K562 (cell line): ENCODE results near the gene ARV1. TPM values are rescaled to one million over a fixed set of nuclear protein-coding genes. Genes with fewer than 3 reads are reported as not detected.
A peak's percentile ranks its signal among the peaks of the same experiment; 100 is the strongest.

Experiments used
- BDP1 ChIP-seq: IDR thresholded peaks from 3 replicates; pipeline ENCODE4 v1.6.1; 2011; ENCODE audit not compliant: insufficient read length, insufficient read depth
- BRF1 ChIP-seq: IDR thresholded peaks from 3 replicates; pipeline ENCODE4 v1.6.1; 2011; ENCODE audit warnings: borderline replicate concordance, mild to moderate bottlenecking; ENCODE audit not compliant: insufficient read length; ENCODE audit errors: extremely low read depth
- C11orf30 ChIP-seq: fragments of 450-650 bp; IDR thresholded peaks from 2 replicates; pipeline ENCODE4 v1.6.1; 2016; ENCODE audit warnings: low read depth, mild to moderate bottlenecking
- EHMT2 ChIP-seq: fragments of 450-650 bp; IDR thresholded peaks from 2 replicates; pipeline ENCODE4 v1.6.1; 2018; ENCODE audit warnings: antibody characterized with exemption
- ETV5 ChIP-seq: sonication (generic); formaldehyde crosslinking; IDR thresholded peaks from 2 replicates; pipeline ENCODE4 v1.4.0; 2020; ENCODE audit warnings: low read depth, mild to moderate bottlenecking, missing genetic modification reagents
- JUND ChIP-seq, 2 experiments: IDR thresholded peaks; 2 replicates in 1 of 2; 3 replicates in 1 of 2; pipeline ENCODE4 v1.6.1; 2011; ENCODE audit warnings: borderline replicate concordance in 2 of 2, low read depth in 2 of 2, low read length in 2 of 2, improper control_type of control experiment in 1 of 2, missing biosample characterization in 1 of 2, missing genetic modification characterization in 1 of 2, missing genetic modification reagents in 1 of 2
- KDM5B ChIP-seq: fragments of 200-600 bp; sonication (generic); IDR thresholded peaks from 2 replicates; pipeline ENCODE4 v1.6.1; 2012; ENCODE audit warnings: low read depth, mild to moderate bottlenecking, moderate library complexity, low read length, control low read depth, inconsistent platforms; ENCODE audit not compliant: insufficient replicate concordance
- MIER1 ChIP-seq: fragments of 450-650 bp; IDR thresholded peaks from 2 replicates; pipeline ENCODE4 v1.6.1; 2016; ENCODE audit warnings: antibody characterized with exemption, mild to moderate bottlenecking, low read depth
- MTA1 ChIP-seq: fragments of 450-650 bp; IDR thresholded peaks from 2 replicates; pipeline ENCODE4 v1.6.1; 2017; ENCODE audit warnings: borderline replicate concordance
- MTA3 ChIP-seq: fragments of 450-650 bp; formaldehyde crosslinking; IDR thresholded peaks from 2 replicates; pipeline ENCODE4 v1.6.1; 2017; ENCODE audit warnings: mild to moderate bottlenecking, borderline replicate concordance
- NBN ChIP-seq: fragments of 450-650 bp; IDR thresholded peaks from 2 replicates; pipeline ENCODE4 v1.6.1; 2016; ENCODE audit warnings: low read depth, mild to moderate bottlenecking
- NRF1 ChIP-seq, 2 experiments: fragments of 450-650 bp; IDR thresholded peaks in 1 of 2; conservative IDR thresholded peaks in 1 of 2; 2 replicates each; pipeline ENCODE4 v1.6.1; 2014; ENCODE audit warnings: mild to moderate bottlenecking in 2 of 2
- RB1 ChIP-seq: fragments of 450-650 bp; IDR thresholded peaks from 2 replicates; pipeline ENCODE4 v1.6.1; 2017; ENCODE audit warnings: low read depth, mild to moderate bottlenecking
- RBBP5 ChIP-seq: fragments of 200-600 bp; sonication (generic); IDR thresholded peaks from 2 replicates; pipeline ENCODE4 v1.6.1; 2012; ENCODE audit warnings: borderline replicate concordance, mild to moderate bottlenecking, low read length, control low read depth, inconsistent platforms; ENCODE audit not compliant: insufficient read depth, poor library complexity, severe bottlenecking
- RBM15 ChIP-seq: fragments of 200-400 bp; formaldehyde crosslinking; IDR thresholded peaks from 2 replicates; pipeline ENCODE4 v1.6.1; 2018; ENCODE audit warnings: mild to moderate bottlenecking, low read length, moderate library complexity; ENCODE audit not compliant: insufficient read depth
- TBP ChIP-seq: optimal IDR thresholded peaks from 2 replicates; pipeline ENCODE3; 2011; ENCODE audit warnings: low read depth, low read length, improper control_type of control experiment
- U2AF2 ChIP-seq: fragments of 200-400 bp; formaldehyde crosslinking; optimal IDR thresholded peaks from 2 replicates; pipeline ENCODE3; 2017; ENCODE audit warnings: low read depth, mild to moderate bottlenecking, low read length
- ZNF408 ChIP-seq: fragments of 250-450 bp; sonication (Bioruptor Pico); IDR thresholded peaks from 2 replicates; pipeline ENCODE4 v1.4.0; 2020; ENCODE audit warnings: low read depth, mild to moderate bottlenecking, moderate library complexity
- ZNF695 ChIP-seq: fragments of 450-650 bp; formaldehyde crosslinking; IDR thresholded peaks from 2 replicates; pipeline ENCODE4 v1.4.0; 2020; ENCODE audit warnings: mild to moderate bottlenecking, moderate library complexity
- ZNF766 ChIP-seq: fragments of 200-800 bp; sonication (Bioruptor generic); conservative IDR thresholded peaks from 2 replicates; pipeline ENCODE4 v1.6.1; 2016; ENCODE audit warnings: missing genetic modification characterization, missing compliant biosample characterization
- polyA plus RNA-seq, 8 experiments: library from polyadenylated mRNA; depleted of rRNA in 4 of 8; stranded (reverse) in 5 of 8; unstranded in 3 of 8; fragments of >200 nt; fragmentation: Nextera tagmentation in 2 of 8; fragmentation: Illumina TruSeq in 1 of 8; extraction: Ambion mirVana in 2 of 8; extraction: Trizol in 1 of 8; gene quantifications; 2 replicates each; pipeline versions ENCODE4 v1.2.1 to v1.2.3, GENCODE V29; 2011 to 2014; ENCODE audit warnings: inconsistent platforms in 1 of 8, missing spikeins in 1 of 8
- total RNA-seq, 7 experiments: library from RNA; depleted of rRNA in 6 of 7; stranded (reverse); fragments of >200 nt in 6 of 7; fragmentation: Illumina TruSeq in 2 of 7; extraction: Trizol in 2 of 7; gene quantifications; 2 replicates each; pipeline versions ENCODE4 v1.2.1 to v1.2.3, GENCODE V29; 2011 to 2021; ENCODE audit warnings: low replicate concordance in 1 of 7
- TF ChIP-seq, protein P1 (sequence below), 3 experiments: fragments of 200-800 bp in 1 of 3; fragments of 250-450 bp in 1 of 3; fragments of 450-650 bp in 1 of 3; sonication (Bioruptor Pico) in 1 of 3; sonication (Bioruptor generic) in 1 of 3; formaldehyde crosslinking in 1 of 3; IDR thresholded peaks; 2 replicates each; pipeline versions ENCODE4 v1.6.1 to v1.8.0; 2016 to 2022; ENCODE audit warnings: mild to moderate bottlenecking in 2 of 3, missing genetic modification characterization in 2 of 3, missing compliant biosample characterization in 1 of 3, moderate library complexity in 1 of 3
- TF ChIP-seq, protein P2 (sequence below): IDR thresholded peaks from 3 replicates; pipeline ENCODE4 v1.6.1; 2011; ENCODE audit warnings: borderline replicate concordance, mild to moderate bottlenecking; ENCODE audit not compliant: insufficient read length, insufficient read depth

ARV1 gene
- total and polyA plus RNA-seq, 9 of the 15 experiments (the other 6 are each of a cell fraction or from before 2014, with no cell fraction given), result 54.8 to 139 (median 74.0) TPM

DNA sequence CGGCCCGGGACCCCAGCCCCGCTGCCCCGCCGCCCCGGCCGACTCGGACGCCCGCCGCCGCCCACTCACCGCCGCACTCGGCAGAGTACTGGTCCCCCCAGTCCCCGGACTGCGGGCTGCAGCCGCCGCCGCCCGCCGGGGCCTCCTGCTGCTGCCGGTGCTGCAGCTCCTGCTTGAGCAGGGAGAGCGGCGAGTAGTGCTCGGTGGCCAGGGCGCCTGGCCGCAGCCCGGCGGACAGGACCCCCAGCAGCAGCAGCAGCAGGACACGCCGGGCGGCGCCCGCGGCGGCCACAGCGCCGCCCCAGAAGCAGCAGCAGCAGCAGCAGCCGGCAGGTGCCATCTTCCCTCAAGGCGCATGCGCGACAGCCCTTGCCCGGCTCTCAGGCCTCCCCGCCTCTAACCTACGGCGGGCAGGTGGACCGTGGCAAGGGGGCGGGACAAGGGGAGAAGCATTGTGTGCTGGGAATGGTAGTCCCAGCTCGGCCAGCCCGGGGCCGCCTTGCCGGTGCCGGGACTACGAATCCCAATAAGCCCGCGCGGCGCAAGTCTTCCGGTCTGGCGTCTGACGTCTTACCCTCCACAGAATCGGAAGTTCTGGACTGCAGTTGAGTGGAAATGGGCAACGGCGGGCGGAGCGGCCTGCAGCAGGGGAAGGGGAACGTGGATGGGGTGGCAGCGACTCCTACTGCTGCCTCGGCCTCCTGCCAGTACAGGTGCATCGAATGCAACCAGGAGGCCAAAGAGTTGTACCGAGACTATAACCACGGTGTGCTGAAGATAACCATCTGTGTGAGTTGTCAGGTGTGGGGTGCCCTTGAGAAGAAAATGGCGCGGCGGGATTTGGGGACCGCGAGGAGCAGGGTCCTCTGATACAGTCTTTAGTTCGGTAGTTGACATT, at the start of gene ARV1, which contains the start of gene TTC13 (continued):
- TF ChIP-seq, protein P1, sequence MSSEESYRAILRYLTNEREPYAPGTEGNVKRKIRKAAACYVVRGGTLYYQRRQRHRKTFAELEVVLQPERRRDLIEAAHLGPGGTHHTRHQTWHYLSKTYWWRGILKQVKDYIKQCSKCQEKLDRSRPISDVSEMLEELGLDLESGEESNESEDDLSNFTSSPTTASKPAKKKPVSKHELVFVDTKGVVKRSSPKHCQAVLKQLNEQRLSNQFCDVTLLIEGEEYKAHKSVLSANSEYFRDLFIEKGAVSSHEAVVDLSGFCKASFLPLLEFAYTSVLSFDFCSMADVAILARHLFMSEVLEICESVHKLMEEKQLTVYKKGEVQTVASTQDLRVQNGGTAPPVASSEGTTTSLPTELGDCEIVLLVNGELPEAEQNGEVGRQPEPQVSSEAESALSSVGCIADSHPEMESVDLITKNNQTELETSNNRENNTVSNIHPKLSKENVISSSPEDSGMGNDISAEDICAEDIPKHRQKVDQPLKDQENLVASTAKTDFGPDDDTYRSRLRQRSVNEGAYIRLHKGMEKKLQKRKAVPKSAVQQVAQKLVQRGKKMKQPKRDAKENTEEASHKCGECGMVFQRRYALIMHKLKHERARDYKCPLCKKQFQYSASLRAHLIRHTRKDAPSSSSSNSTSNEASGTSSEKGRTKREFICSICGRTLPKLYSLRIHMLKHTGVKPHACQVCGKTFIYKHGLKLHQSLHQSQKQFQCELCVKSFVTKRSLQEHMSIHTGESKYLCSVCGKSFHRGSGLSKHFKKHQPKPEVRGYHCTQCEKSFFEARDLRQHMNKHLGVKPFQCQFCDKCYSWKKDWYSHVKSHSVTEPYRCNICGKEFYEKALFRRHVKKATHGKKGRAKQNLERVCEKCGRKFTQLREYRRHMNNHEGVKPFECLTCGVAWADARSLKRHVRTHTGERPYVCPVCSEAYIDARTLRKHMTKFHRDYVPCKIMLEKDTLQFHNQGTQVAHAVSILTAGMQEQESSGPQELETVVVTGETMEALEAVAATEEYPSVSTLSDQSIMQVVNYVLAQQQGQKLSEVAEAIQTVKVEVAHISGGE (CRISPR knock-in tag; IDR thresholded peaks at IDR 0.05), result peak in 1 of 3 experiments; percentile 88; a peak in 2 of 6 replicates
- TF ChIP-seq NRF1 (conservative IDR thresholded peaks at IDR 0.05 in 1 of 2, IDR thresholded peaks at IDR 0.05 in 1 of 2) (peak; percentile 97), ZNF408 (CRISPR knock-in tag) (no peak), MTA3 (peak; percentile 89), KDM5B (peak; percentile 96), EHMT2 (peak; percentile 75; the same call in 1 of the 2 replicates), MIER1 (0 out of 2 replicates have a peak, but pooled peaks have one; percentile 25), U2AF2 (no peak), NBN (peak; percentile 65; the same call in 1 of the 2 replicates), BRF1 (no peak), ZNF766 (CRISPR knock-in tag) (peak; percentile 96), BDP1 (no peak), RBM15 (no peak), RBBP5 (peak; percentile 83), ETV5 (CRISPR knock-in tag) (peak; percentile 86), MTA1 (0 out of 2 replicates have a peak, but pooled peaks have one; percentile 46), RB1 (peak; percentile 60; the same call in 1 of the 2 replicates), TBP (peak; percentile 78), ZNF695 (CRISPR knock-in tag) (no peak), C11orf30 (peak; percentile 80), JUND (IDR thresholded peaks at IDR 0.05; ENCODE audit: borderline replicate concordance, low read depth, low read length) (peak; percentile 68), JUND (tag; IDR thresholded peaks at IDR 0.05; ENCODE audit: borderline replicate concordance, low read depth, low read length) (peak; percentile 67; the same call in 1 of the 3 replicates)
- TF ChIP-seq, protein P2, sequence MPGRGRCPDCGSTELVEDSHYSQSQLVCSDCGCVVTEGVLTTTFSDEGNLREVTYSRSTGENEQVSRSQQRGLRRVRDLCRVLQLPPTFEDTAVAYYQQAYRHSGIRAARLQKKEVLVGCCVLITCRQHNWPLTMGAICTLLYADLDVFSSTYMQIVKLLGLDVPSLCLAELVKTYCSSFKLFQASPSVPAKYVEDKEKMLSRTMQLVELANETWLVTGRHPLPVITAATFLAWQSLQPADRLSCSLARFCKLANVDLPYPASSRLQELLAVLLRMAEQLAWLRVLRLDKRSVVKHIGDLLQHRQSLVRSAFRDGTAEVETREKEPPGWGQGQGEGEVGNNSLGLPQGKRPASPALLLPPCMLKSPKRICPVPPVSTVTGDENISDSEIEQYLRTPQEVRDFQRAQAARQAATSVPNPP, result no peak
